Left ventricle myocardium inferior (tissue), 1 donor: ENCODE measurements around the gene CD93. TPM values are rescaled to one million over a fixed set of nuclear protein-coding genes. Genes with fewer than 3 reads are reported as not detected.

Experiments
- DNase-seq: peaks from one replicate; pipeline ENCODE4 v3.0.0-alpha.2; 2020
- H3K27ac ChIP-seq: fragments of 200-600 bp; replicated peaks from 2 replicates; pipeline ENCODE4 v1.8.0; 2021
- H3K27me3 ChIP-seq: fragments of 200-600 bp; 2 replicates; pipeline ENCODE4 v1.8.0; 2021; ENCODE audit warnings: low read depth
- H3K36me3 ChIP-seq: fragments of 200-600 bp; 2 replicates; pipeline ENCODE4 v1.8.0; 2021
- H3K4me1 ChIP-seq: fragments of 200-600 bp; 2 replicates; pipeline ENCODE4 v1.8.0; 2021
- H3K4me3 ChIP-seq: fragments of 200-600 bp; 2 replicates; pipeline ENCODE4 v1.8.0; 2021; ENCODE audit warnings: mild to moderate bottlenecking, moderate library complexity
- H3K9me3 ChIP-seq: fragments of 200-600 bp; replicated peaks from 2 replicates; pipeline ENCODE4 v1.8.0; 2021
- intact Hi-C: fragments of 100-400 bp; cut with micrococcal nuclease; formaldehyde crosslinking; loops from one replicate; pipeline ENCODE4 v1.11.0; 2022
- total RNA-seq: library from RNA; stranded (reverse); fragmentation: NEBNext Ultra II Directional; extraction: Animal tissue kit (Norgen Biotek cat#: 25700); gene quantifications from one replicate; pipeline ENCODE4 v1.2.1, GENCODE V29; 2021
- TF ChIP-seq, protein P1 (sequence below): fragments of 200-600 bp; IDR thresholded peaks from 2 replicates; pipeline ENCODE4 v1.8.0; 2021; ENCODE audit warnings: antibody characterized with exemption, mild to moderate bottlenecking, borderline replicate concordance
- donor health status: DM: no; HTN: yes; CAD: no; lungs with severe emphysema.

The CD93 gene
- total RNA-seq, 1 donor from 2014 or later: 35.7 TPM

- no peak overlapping the region for H3K4me3 ChIP-seq
- peaks cover 76% of the 10 kb centered on the region for H3K27me3 ChIP-seq
- TF ChIP-seq, protein P1, sequence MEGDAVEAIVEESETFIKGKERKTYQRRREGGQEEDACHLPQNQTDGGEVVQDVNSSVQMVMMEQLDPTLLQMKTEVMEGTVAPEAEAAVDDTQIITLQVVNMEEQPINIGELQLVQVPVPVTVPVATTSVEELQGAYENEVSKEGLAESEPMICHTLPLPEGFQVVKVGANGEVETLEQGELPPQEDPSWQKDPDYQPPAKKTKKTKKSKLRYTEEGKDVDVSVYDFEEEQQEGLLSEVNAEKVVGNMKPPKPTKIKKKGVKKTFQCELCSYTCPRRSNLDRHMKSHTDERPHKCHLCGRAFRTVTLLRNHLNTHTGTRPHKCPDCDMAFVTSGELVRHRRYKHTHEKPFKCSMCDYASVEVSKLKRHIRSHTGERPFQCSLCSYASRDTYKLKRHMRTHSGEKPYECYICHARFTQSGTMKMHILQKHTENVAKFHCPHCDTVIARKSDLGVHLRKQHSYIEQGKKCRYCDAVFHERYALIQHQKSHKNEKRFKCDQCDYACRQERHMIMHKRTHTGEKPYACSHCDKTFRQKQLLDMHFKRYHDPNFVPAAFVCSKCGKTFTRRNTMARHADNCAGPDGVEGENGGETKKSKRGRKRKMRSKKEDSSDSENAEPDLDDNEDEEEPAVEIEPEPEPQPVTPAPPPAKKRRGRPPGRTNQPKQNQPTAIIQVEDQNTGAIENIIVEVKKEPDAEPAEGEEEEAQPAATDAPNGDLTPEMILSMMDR: no peak
- no peaks in the 10 kb centered on the region for H3K9me3 ChIP-seq
- H3K4me1 ChIP-seq: peaks cover 27% of the 10 kb centered on the region
- no peaks in the 10 kb centered on the region for H3K36me3 ChIP-seq
- intact Hi-C loops: no loop called here
- DNase-seq: no peak
- H3K27ac ChIP-seq: no peak overlapping the region
Observed at GRCh38 chr20:23032750-23033078, 53.4 kb downstream of the CD93 start.

DNA sequence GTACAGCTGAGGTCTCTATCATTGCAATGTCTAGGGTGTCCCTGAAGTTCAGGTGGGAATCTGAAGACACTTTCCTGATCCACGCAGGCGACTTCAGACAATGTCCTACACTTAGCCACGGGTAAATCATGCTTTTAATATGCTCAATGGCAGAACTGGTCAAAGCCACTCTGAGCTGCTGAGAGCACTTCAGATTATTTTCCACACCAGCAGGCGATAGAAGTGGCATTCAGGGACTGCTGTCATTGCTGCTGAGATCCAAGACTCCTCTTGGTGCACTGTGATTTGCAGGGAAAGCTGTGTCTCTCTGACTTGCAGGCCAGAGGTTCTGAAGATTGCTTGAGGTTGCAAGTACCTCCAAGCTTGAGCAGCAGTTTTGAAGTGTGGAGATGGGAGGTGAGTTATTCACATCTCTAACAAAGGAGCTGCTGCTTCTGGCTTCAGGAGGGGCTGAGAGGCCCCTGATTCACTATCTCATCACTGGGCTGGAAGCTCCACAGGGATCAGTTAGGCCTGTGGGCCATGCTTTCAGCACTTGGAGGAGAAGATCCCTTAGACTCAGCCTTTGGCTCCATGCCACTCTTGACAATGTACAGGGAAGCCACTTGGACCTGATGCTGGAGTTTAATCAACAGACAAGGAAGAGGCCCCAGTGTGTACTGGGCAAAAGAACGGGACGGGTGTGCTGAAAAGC, 53.9 kb downstream of the CD93 start:
- TF ChIP-seq, protein P1: no peak
- Histone ChIP-seq H3K36me3 (no peaks in the 10 kb centered on the region), H3K9me3 (no peaks in the 10 kb centered on the region), H3K27ac (no peak overlapping the region), H3K27me3 (peaks cover 76% of the 10 kb centered on the region), H3K4me1 (peaks cover 27% of the 10 kb centered on the region), H3K4me3 (no peak overlapping the region)
- intact Hi-C loops: no loop called here
- DNase-seq: no peak

- intact Hi-C loops: no loop called here
- TF ChIP-seq, protein P1: no peak
Observed at GRCh38 chr20:23031346-23031745, 54.8 kb downstream of the CD93 start.

More at GRCh38 chr20:23031346-23031745, 54.8 kb downstream of the CD93 start:
- Histone ChIP-seq H3K4me3 (no peak overlapping the region), H3K36me3 (no peaks in the 10 kb centered on the region), H3K4me1 (peaks cover 27% of the 10 kb centered on the region), H3K9me3 (no peaks in the 10 kb centered on the region), H3K27ac (no peak overlapping the region), H3K27me3 (peaks cover 76% of the 10 kb centered on the region)
- DNase-seq: no peak

Other genes with a start within 250 kb of the CD93 start
- gene SSTR4, start 51.0 kb downstream of the CD93 start, total RNA-seq: not detected
- 13.8 TPM for gene THBD, start 36.7 kb downstream of the CD93 start, total RNA-seq